Measurements from ENCODE around the gene HAT1. TPM values are rescaled to one million over a fixed set of nuclear protein-coding genes. Genes with fewer than 3 reads are reported as not detected.

Gene HAT1
- polyA plus RNA-seq, 2 of the 4 experiments (the other 2 are of a cell fraction): 94.3 to 139 TPM

- DNase-seq (ENCODE audit: low read depth in 1 of 2, low spot score in 1 of 2) (no peak), FAIRE-seq (no peak), ATAC-seq (no peak)
- 76% methylated on average over 4 of the region's 4 CpGs for WGBS (ENCODE audit: missing lambda C conversion rate)
- H3K4me3 ChIP-seq: no peak overlapping the region
- H3K4me1 ChIP-seq: no peaks in the 10 kb centered on the region
- TF ChIP-seq FOXS1 (CRISPR knock-in tag; IDR thresholded peaks at IDR 0.05) (no peak), ZC3H11A (IDR thresholded peaks at IDR 0.05) (no peak), MAX (IDR thresholded peaks at IDR 0.05) (no peak), NPAS2 (CRISPR knock-in tag; IDR thresholded peaks at IDR 0.05; ENCODE audit: borderline replicate concordance) (no peak), KDM5A (IDR thresholded peaks at IDR 0.05) (no peak), RAD21 (conservative IDR thresholded peaks at IDR 0.05 in 1 of 2, IDR thresholded peaks at IDR 0.05 in 1 of 2) (no peak), EHMT2 (IDR thresholded peaks at IDR 0.05; ENCODE audit: low read depth) (no peak), USF2 (IDR thresholded peaks at IDR 0.05) (no peak), ZSCAN20 (CRISPR knock-in tag; IDR thresholded peaks at IDR 0.05) (no peak), RFX5 (IDR thresholded peaks at IDR 0.05) (no peak), TFCP2L1 (CRISPR knock-in tag; IDR thresholded peaks at IDR 0.05) (no peak), CEBPB (IDR thresholded peaks at IDR 0.05) (no peak), MAZ (IDR thresholded peaks at IDR 0.05; ENCODE audit: borderline replicate concordance, low read depth, low read length) (no peak), NFE2L2 (conservative IDR thresholded peaks at IDR 0.05; ENCODE audit: low read length) (no peak)
- no peaks in the 10 kb centered on the region for H3K9me3 ChIP-seq
- no peak overlapping the region for H3K27ac ChIP-seq
- POLR2A ChIA-PET: no interaction called here
- CTCF ChIA-PET: no interaction called here
- no peak overlapping the region for H3K4me2 ChIP-seq
Measured at GRCh38 chr2:172031536-172031935, 109.3 kb downstream of the HAT1 start.

Other genes with a start within 250 kb of the HAT1 start
- 137 and 150 TPM in 2 replicates for gene DYNC1I2, start 235.0 kb upstream of the HAT1 start, polyA plus RNA-seq (2011; rRNA removed)
- 87.6 to 94.7 TPM (median 88.1 TPM) in 3 replicates for gene DYNC1I2, start 235.0 kb upstream of the HAT1 start, polyA plus RNA-seq (2017; fragmentation: RNase III; extraction: RNeasy Plus Mini Kit Qiagen cat#74134 plus additional on column Dnase treatment)
- gene SLC25A12, start 28.2 kb upstream of the HAT1 start, polyA plus RNA-seq (2011; rRNA removed): 26.8 and 27.5 TPM in 2 replicates
- 12.5 to 13.8 TPM (median 12.9 TPM) in 3 replicates for gene SLC25A12, start 28.2 kb upstream of the HAT1 start, polyA plus RNA-seq (2017; fragmentation: RNase III; extraction: RNeasy Plus Mini Kit Qiagen cat#74134 plus additional on column Dnase treatment)
- 10.4 and 13.3 TPM in 2 replicates for gene METAP1D, start 77.5 kb downstream of the HAT1 start, polyA plus RNA-seq (2011; rRNA removed)
- 6.6 to 7.3 TPM (median 6.9 TPM) in 3 replicates for gene METAP1D, start 77.5 kb downstream of the HAT1 start, polyA plus RNA-seq (2017; fragmentation: RNase III; extraction: RNeasy Plus Mini Kit Qiagen cat#74134 plus additional on column Dnase treatment)
- 0.53 and 1.1 TPM in 2 replicates for gene DLX1, start 163.0 kb downstream of the HAT1 start, polyA plus RNA-seq (2011; rRNA removed)
- 2.4 to 2.9 TPM (median 2.5 TPM) in 3 replicates for gene DLX1, start 163.0 kb downstream of the HAT1 start, polyA plus RNA-seq (2017; fragmentation: RNase III; extraction: RNeasy Plus Mini Kit Qiagen cat#74134 plus additional on column Dnase treatment)
- gene DLX2, start 180.4 kb downstream of the HAT1 start, polyA plus RNA-seq (2011; rRNA removed): 0.04 TPM in 2 replicates
- gene DLX2, start 180.4 kb downstream of the HAT1 start, polyA plus RNA-seq (2017; fragmentation: RNase III; extraction: RNeasy Plus Mini Kit Qiagen cat#74134 plus additional on column Dnase treatment): 0.17 to 0.25 TPM (median 0.19 TPM) in 3 replicates

Data from A549 (cell line).